BE2C (cell line): ENCODE measurements around the gene HECTD4.

ENCODE experiments used
- DNase-seq: peaks from one replicate; pipeline ENCODE4 v3.0.0-alpha.2; 2020
- H3K27me3 ChIP-seq: fragments of 250-450 bp; sonication (Bioruptor Pico); 2 replicates; pipeline ENCODE4 v1.5.1; 2020; ENCODE audit warnings: mild to moderate bottlenecking
- H3K36me3 ChIP-seq: fragments of 250-450 bp; sonication (Bioruptor Pico); 2 replicates; pipeline ENCODE4 v1.5.1; 2020; ENCODE audit warnings: mild to moderate bottlenecking
- H3K4me1 ChIP-seq: fragments of 250-450 bp; sonication (Bioruptor Pico); 2 replicates; pipeline ENCODE4 v1.5.1; 2020
- H3K4me3 ChIP-seq: 2 replicates; pipeline ENCODE4 v1.5.1; 2011; ENCODE audit warnings: low read depth, low read length
- H3K9me3 ChIP-seq: fragments of 250-450 bp; sonication (Bioruptor Pico); 2 replicates; pipeline ENCODE4 v1.5.1; 2020
- TF ChIP-seq, protein P1 (sequence below): IDR thresholded peaks from 2 replicates; pipeline ENCODE4 v1.5.1; 2012; ENCODE audit warnings: mild to moderate bottlenecking, low read depth, low read length

HECTD4 gene

DNA sequence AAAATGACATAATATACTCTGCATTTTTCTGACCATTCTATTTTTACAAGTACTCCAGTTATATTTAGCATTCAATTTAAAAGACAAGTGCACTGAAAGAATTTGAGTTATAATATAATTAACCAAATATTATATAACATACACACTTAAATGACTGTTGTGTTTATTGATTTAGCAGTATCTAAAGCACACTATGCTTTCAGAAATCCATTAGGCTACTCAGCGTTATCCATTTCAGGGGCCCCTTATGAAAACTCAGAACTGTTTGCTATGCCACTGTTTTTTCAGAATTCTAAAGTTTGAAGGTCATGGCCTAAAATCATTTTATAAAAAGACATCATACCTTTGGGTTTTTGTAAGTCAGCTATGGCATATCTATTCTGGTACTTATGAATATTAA, 57.1 kb downstream of the HECTD4 start:
- TF ChIP-seq, protein P1, sequence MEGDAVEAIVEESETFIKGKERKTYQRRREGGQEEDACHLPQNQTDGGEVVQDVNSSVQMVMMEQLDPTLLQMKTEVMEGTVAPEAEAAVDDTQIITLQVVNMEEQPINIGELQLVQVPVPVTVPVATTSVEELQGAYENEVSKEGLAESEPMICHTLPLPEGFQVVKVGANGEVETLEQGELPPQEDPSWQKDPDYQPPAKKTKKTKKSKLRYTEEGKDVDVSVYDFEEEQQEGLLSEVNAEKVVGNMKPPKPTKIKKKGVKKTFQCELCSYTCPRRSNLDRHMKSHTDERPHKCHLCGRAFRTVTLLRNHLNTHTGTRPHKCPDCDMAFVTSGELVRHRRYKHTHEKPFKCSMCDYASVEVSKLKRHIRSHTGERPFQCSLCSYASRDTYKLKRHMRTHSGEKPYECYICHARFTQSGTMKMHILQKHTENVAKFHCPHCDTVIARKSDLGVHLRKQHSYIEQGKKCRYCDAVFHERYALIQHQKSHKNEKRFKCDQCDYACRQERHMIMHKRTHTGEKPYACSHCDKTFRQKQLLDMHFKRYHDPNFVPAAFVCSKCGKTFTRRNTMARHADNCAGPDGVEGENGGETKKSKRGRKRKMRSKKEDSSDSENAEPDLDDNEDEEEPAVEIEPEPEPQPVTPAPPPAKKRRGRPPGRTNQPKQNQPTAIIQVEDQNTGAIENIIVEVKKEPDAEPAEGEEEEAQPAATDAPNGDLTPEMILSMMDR: no peak
- H3K4me1 ChIP-seq: no peaks in the 10 kb centered on the region; the same call in 1 of the 2 replicates

GRCh38 chr12:112322882-112323547, 59.2 kb downstream of the HECTD4 start:
- Histone ChIP-seq H3K36me3 (no peaks in the 10 kb centered on the region), H3K4me3 (no peak overlapping the region), H3K9me3 (no peaks in the 10 kb centered on the region), H3K4me1 (no peaks in the 10 kb centered on the region; the same call in 1 of the 2 replicates), H3K27me3 (no peaks in the 10 kb centered on the region)
- DNase-seq: no peak
- TF ChIP-seq, protein P1: no peak

More for the DNA sequence above, 57.1 kb downstream of the HECTD4 start:
- DNase-seq: no peak
- H3K9me3 ChIP-seq: no peaks in the 10 kb centered on the region
- no peaks in the 10 kb centered on the region for H3K36me3 ChIP-seq
- H3K27me3 ChIP-seq: no peaks in the 10 kb centered on the region
- no peak overlapping the region for H3K4me3 ChIP-seq

DNA sequence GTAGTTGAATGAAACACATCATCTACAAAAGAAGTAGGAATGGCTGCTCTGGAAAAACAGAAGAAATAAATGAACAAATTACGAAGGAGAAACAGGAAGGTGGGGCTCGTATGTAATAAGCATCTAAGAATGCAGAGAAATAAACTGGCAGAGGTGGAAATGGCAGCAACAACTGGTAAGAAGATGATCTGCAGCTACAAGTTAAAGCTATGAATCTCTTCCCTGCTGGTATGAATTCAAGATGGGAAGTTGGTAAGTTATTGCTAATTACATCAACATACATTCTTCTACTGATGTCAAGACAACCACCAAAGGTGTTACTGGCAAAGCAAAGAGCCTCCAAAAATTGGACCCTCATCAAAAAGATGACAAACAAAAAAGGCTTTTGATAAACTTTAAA, 59.8 kb downstream of the HECTD4 start:
- no peak for DNase-seq
- TF ChIP-seq, protein P1: no peak
- no peaks in the 10 kb centered on the region for H3K27me3 ChIP-seq
- no peaks in the 10 kb centered on the region; the same call in 1 of the 2 replicates for H3K4me1 ChIP-seq
- H3K9me3 ChIP-seq: no peaks in the 10 kb centered on the region
- H3K36me3 ChIP-seq: no peaks in the 10 kb centered on the region
- H3K4me3 ChIP-seq: no peak overlapping the region

- DNase-seq: no peak
- TF ChIP-seq, protein P1: no peak
- Histone ChIP-seq H3K4me3 (no peak overlapping the region), H3K27me3 (no peaks in the 10 kb centered on the region), H3K36me3 (no peaks in the 10 kb centered on the region), H3K4me1 (no peaks in the 10 kb centered on the region; the same call in 1 of the 2 replicates), H3K9me3 (no peaks in the 10 kb centered on the region)
Observed at GRCh38 chr12:112321245-112321644, 61.0 kb downstream of the HECTD4 start.

DNA sequence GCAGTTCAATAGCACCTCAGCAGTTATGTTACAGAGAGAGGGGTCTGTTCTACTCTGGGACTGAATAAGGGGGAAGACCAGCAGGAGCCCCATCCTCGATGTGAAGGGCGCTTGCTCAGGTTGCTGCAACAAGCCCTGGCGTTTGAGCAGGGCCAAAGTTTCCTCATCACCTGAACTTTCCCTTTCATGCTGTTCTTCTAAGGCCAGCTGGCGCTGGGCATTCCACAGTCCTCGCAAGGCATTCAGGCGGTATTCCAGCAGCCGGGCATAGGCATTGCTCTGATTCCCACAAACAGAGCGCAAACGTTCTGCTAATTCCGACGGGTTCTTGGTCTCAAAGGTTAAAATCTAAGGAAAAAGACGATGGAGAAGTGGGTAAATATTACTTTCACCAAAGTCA, 62.8 kb downstream of the HECTD4 start:
- no peaks in the 10 kb centered on the region; the same call in 1 of the 2 replicates for H3K36me3 ChIP-seq
- TF ChIP-seq, protein P1: no peak
- no peaks in the 10 kb centered on the region for H3K27me3 ChIP-seq
- no peaks in the 10 kb centered on the region for H3K9me3 ChIP-seq
- no peaks in the 10 kb centered on the region; the same call in 1 of the 2 replicates for H3K4me1 ChIP-seq
- no peak for DNase-seq
- H3K4me3 ChIP-seq: no peak overlapping the region

DNA sequence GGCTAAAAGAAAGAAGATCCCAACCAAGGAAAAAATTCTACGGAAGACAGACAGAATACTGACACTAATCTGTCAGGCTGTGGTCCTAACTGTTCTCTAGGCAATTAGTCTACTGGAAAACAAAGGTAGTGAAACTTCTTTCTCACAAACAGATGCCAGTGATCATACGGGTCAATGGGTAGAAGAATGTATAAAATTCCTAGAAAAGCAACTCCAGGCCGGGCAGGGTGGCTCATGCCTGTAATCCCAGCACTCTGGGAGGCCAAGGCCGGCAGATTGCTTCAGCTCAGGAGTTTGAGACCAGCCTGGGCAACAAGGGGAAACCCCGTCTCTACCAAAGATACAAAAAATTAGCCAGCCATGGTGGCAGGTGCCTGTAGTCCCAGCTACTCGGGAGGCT, 64.8 kb downstream of the HECTD4 start:
- DNase-seq: no peak
- TF ChIP-seq, protein P1: no peak

More for the DNA sequence above, 64.8 kb downstream of the HECTD4 start:
- H3K27me3 ChIP-seq: no peaks in the 10 kb centered on the region
- H3K4me1 ChIP-seq: no peaks in the 10 kb centered on the region; the same call in 1 of the 2 replicates
- H3K9me3 ChIP-seq: no peaks in the 10 kb centered on the region
- H3K4me3 ChIP-seq: no peak overlapping the region
- peaks cover 8% of the 10 kb centered on the region for H3K36me3 ChIP-seq
